Naive thymus-derived CD4-positive, alpha-beta T cell (primary cell): ENCODE data around the gene CNKSR2. TPM values are rescaled to one million over a fixed set of nuclear protein-coding genes. Genes with fewer than 3 reads are reported as not detected.

ENCODE experiments used
- ATAC-seq: fragments of 150-1000 bp; cut with Tn5 transposase; 2 replicates; pipeline ENCODE4 v1.10.0; 2021; ENCODE audit warnings: mild to moderate bottlenecking, moderate library complexity
- CTCF ChIA-PET: fragments of 350-600 bp; sonication (Branson Sonifier 250); formaldehyde crosslinking; loops from one replicate; lab custom pipeline; 2021; ENCODE audit warnings: antibody characterized with exemption; lab: Charles Lee
- POLR2A ChIA-PET: fragments of 350-600 bp; sonication (Branson Sonifier 250); formaldehyde crosslinking; loops from one replicate; lab custom pipeline; 2021; ENCODE audit warnings: antibody characterized with exemption, inconsistent platforms; lab: Charles Lee
- DNase-seq, 9 donors: peaks; one replicate each; pipeline versions ENCODE4 v3.0.0 to v3.0.0-alpha.2; 2020 to 2022; ENCODE audit warnings: mixed read lengths in 1 of 9
- H3K27ac ChIP-seq: one replicate; pipeline ENCODE4 v1.7.0; 2013; ENCODE audit warnings: mild to moderate bottlenecking, low read depth, low read length, moderate library complexity
- H3K27me3 ChIP-seq, 2 donors: one replicate each; pipeline ENCODE4 v1.7.0; 2013; ENCODE audit warnings: low read length in 2 of 2, mild to moderate bottlenecking in 2 of 2, moderate library complexity in 2 of 2; ENCODE audit not compliant: control insufficient read depth in 2 of 2, insufficient read depth in 2 of 2
- H3K36me3 ChIP-seq, 3 experiments: 1 replicate in 2 of 3; 2 replicates in 1 of 3; pipeline ENCODE4 v1.7.0; 2013; ENCODE audit warnings: low read length in 3 of 3, mild to moderate bottlenecking in 3 of 3, moderate library complexity in 1 of 3; ENCODE audit not compliant: insufficient read depth in 3 of 3, control insufficient read depth in 2 of 3
- H3K4me1 ChIP-seq, 2 donors: one replicate each; pipeline ENCODE4 v1.7.0; 2013; ENCODE audit warnings: low read length in 2 of 2, mild to moderate bottlenecking in 2 of 2, moderate library complexity in 1 of 2; ENCODE audit not compliant: control insufficient read depth in 2 of 2, insufficient read depth in 2 of 2
- H3K4me3 ChIP-seq: 2 replicates; pipeline ENCODE4 v1.7.0; 2013; ENCODE audit warnings: mild to moderate bottlenecking, low read length
- H3K9me3 ChIP-seq, 3 experiments: 1 replicate in 2 of 3; 2 replicates in 1 of 3; pipeline ENCODE4 v1.7.0; 2013; ENCODE audit warnings: low read length in 3 of 3; ENCODE audit not compliant: control insufficient read depth in 2 of 3
- H3K27ac Mint-ChIP-seq, 9 donors: one replicate each; pipeline ENCODE4 v1.8.0; 2020 to 2022; ENCODE audit warnings: mixed read lengths in 9 of 9, mild to moderate bottlenecking in 8 of 9, moderate library complexity in 5 of 9, inconsistent platforms in 2 of 9
- H3K27me3 Mint-ChIP-seq, 5 donors: one replicate each; pipeline ENCODE4 v1.8.0; 2021 to 2022; ENCODE audit warnings: mixed read lengths in 5 of 5, mild to moderate bottlenecking in 1 of 5
- H3K36me3 Mint-ChIP-seq, 5 donors: one replicate each; pipeline ENCODE4 v1.8.0; 2020 to 2022; ENCODE audit warnings: mixed read lengths in 5 of 5, mild to moderate bottlenecking in 3 of 5, inconsistent platforms in 1 of 5
- H3K4me1 Mint-ChIP-seq, 7 donors: one replicate each; pipeline ENCODE4 v1.8.0; 2020 to 2022; ENCODE audit warnings: mixed read lengths in 7 of 7, mild to moderate bottlenecking in 3 of 7, inconsistent platforms in 1 of 7
- H3K4me3 Mint-ChIP-seq, 10 donors: one replicate each; pipeline ENCODE4 v1.8.0; 2020 to 2022; ENCODE audit warnings: mild to moderate bottlenecking in 10 of 10, mixed read lengths in 10 of 10, moderate library complexity in 6 of 10, inconsistent platforms in 2 of 10
- H3K9me3 Mint-ChIP-seq, 11 donors: one replicate each; pipeline ENCODE4 v1.8.0; 2020 to 2022; ENCODE audit warnings: mixed read lengths in 11 of 11, mild to moderate bottlenecking in 4 of 11, inconsistent platforms in 1 of 11, moderate library complexity in 1 of 11
- intact Hi-C, 2 donors: fragments of 100-400 bp; cut with micrococcal nuclease; formaldehyde crosslinking; loops; one replicate each; pipeline ENCODE4 v1.15.1; 2023
- polyA plus RNA-seq, 2 donors: library from polyadenylated mRNA; unstranded; fragments of 300-500 nt; fragmentation: Illumina TruSeq; gene quantifications; one replicate each; pipeline ENCODE4 v1.2.3, GENCODE V29; 2021
- total RNA-seq, 6 experiments: library from RNA in 5 of 6; stranded (reverse) in 5 of 6; gene quantifications; 1 replicate in 5 of 6; 2 replicates in 1 of 6; pipeline ENCODE4 v1.2.3 and lab custom pipeline; 2021 to 2026

The CNKSR2 gene
- total and polyA plus RNA-seq, 7 experiments from 2014 or later, result 6.3 to 25.3 (median 14.3) TPM

DNA sequence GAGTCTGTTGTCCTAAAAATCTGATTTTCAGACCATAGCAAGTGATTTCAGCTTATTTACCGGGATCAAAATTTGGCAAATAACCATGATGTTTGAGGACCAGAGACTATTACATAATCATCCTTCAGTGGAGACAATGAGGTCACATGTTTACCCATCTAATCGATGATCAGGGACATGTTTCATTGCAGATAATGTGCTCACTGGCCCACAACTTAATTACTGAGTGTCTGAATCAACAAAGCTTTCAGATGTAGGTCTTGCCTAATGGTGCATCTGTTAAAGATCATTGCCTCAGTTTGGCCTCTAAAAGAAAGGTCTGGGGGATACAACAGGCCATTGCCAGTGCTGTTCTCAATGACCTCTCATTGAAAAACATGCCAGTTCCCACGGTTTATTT is 326.7 kb downstream of the CNKSR2 start:
- Histone ChIP-seq H3K4me3 (no peak overlapping the region), H3K27me3 (no peaks in the 10 kb centered on the region), H3K9me3 (no peaks in the 10 kb centered on the region), H3K4me1 (no peaks in the 10 kb centered on the region), H3K36me3 (no peaks in the 10 kb centered on the region), H3K27ac (no peak overlapping the region)
- no peaks in the 10 kb centered on the region for H3K27me3 Mint-ChIP-seq
- ATAC-seq (no peak), DNase-seq (no peak)
- ChIA-PET CTCF (no interaction called here), POLR2A (no interaction called here)
- H3K9me3 Mint-ChIP-seq, result peaks cover 0 to 3% (median 0%) of the 10 kb centered on the region in 11 donors
- H3K27ac Mint-ChIP-seq, result no peak overlapping the region
- H3K4me3 Mint-ChIP-seq, result no peak overlapping the region
- no peaks in the 10 kb centered on the region for H3K36me3 Mint-ChIP-seq
- intact Hi-C loops, result no loop called here
- H3K4me1 Mint-ChIP-seq, result no peaks in the 10 kb centered on the region

DNA sequence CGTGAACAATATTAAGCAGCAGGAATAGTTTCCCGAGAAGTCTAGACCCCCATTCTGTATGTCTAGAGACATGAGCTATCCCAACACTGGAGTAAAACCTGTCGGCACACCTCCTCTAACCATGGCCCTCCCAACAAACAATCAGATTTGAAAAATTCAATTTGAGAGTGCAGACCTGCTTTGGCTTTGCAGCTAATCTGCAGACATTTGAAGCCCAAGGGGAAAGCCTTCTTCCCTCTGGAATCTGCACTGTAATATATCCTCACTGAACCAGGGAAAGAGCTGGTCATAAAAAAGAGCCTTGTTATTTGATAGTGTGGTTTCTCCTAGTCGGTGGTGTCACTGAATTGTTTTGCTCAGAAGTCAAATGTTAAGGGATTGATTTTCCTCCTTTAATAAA is 328.5 kb downstream of the CNKSR2 start:
- POLR2A ChIA-PET, result no interaction called here
- Histone ChIP-seq H3K27ac (no peak overlapping the region), H3K4me1 (no peaks in the 10 kb centered on the region), H3K36me3 (no peaks in the 10 kb centered on the region), H3K27me3 (no peaks in the 10 kb centered on the region), H3K4me3 (no peak overlapping the region), H3K9me3 (no peaks in the 10 kb centered on the region)
- intact Hi-C loops, result no loop called here
- ATAC-seq (no peak), DNase-seq (no peak)
- Mint-ChIP-seq H3K4me1 (no peaks in the 10 kb centered on the region), H3K4me3 (no peak overlapping the region), H3K36me3 (no peaks in the 10 kb centered on the region), H3K9me3 (peaks cover 0 to 4% (median 0%) of the 10 kb centered on the region in 11 donors), H3K27me3 (no peaks in the 10 kb centered on the region), H3K27ac (no peak overlapping the region)
- CTCF ChIA-PET, result no interaction called here
